HG02623 (cell line): ENCODE measurements around the gene GGTLC3.
"Not testable (repeated sequence)": the region's sequence is repeated elsewhere in the genome, so short reads cannot be mapped to it uniquely, and the experiment has no call there.

Source experiments
- ATAC-seq: cut with Tn5 transposase; IDR thresholded peaks from one replicate; pipeline ENCODE4 v1.9.1; 2021; ENCODE audit warnings: moderate library complexity; ENCODE audit not compliant: unreplicated experiment

Gene GGTLC3

DNA sequence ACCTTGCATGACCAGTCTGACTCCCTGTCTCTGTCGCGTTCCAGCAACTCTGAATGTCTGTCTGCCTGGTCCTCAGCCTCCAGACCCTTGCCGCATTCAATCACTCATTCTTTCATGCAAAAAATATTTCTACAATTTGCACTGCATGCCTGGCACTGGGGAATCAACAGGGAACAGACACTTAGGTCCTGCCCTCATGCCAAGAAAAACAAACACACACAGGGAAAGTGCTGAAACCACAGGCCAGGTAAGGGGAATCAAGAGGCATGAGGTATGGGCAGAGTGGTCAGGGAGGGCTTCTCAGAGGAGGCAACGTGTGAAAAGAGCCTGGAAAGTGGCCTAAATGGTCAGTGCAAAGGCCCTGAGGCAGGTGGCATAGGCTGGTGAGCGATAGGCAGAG lies at the start of gene GGTLC3:
Gene GGTLC3 (minus strand): TSS at position 101 of the 400 bp plus-strand sequence. CDS start 264 bp downstream, outside the sequence.
- not testable (repeated sequence) for ATAC-seq

DNA sequence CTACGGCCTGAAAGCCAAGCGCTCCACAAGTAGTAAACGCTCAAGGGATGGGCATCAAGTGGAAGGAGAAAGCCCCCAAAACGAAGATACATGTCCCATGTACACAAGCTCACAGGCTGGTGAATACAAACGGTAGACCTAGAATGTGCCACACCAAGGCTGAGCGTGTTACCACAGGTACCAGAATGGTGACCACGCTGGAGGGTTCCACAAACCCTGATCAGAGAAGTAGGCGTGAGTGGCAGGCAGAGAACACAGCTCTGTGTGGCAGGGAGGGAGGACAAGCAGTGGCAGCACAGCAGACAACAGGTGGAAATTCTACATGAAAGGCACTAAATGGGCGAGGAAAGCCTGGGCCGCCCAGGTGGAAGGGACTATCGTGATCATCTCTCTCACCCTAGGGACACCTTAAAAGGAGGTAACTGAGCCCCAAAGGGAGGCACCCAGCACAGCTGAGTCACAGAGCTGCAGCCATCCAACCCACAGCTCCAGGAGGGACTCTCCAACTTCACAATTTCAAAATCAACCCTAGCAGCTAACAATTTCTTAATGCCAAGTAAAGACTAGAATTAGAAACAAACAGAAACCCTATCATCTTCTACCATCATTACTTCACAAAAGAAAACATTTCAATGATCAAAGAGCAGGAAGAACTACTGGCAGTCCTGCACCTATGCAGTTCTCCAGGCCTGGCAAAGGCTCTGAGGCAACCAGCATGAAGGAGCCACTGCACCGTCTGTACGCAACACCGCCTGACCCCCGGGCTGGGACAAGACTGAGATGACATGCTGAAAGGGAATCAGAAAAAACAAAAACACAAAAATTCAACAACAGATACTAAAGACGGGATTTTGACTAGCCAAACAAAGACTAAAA lies 42.4 kb upstream of the GGTLC3 start:
- not testable (repeated sequence) for ATAC-seq

DNA sequence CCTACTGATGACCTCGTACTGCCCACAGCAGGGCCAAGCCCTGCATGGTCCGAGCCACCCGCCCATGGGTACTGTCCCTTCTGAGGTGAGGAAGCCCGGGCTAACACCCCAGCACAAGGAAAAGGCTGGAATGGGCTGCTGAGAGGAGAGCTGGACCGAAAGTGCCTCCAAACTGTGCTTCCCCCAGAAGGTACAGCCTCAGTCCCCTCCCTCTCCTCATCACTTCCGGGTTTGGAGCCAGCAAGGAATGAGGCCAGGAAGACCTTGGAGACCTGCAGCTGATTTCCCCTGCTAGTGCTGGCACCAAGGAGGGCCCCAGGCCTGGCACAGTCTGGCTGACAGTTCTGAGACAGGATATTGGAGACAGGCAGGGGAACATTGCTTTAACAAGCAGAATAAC lies 41.0 kb upstream of the GGTLC3 start:
- not testable (repeated sequence) for ATAC-seq

DNA sequence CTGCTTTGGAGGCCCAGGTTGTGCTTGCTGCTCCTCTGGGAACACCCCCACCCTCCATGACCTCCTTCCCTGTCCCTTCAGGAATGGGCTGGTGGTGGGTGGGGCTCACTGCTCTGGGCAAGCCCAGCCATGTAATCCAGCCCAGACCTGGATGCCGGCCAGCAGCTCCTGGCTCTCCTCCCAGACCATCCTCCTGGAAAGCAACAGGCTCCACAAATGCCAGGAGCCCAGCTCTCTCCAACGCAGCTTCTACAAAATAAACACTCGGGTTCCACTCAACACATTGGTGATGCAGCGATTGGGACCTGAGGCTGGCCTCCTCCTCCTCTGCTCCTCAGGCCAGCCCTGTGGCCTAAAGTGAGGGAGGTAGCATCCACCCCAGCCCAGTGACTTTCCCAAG lies 40.6 kb upstream of the GGTLC3 start:
- not testable (repeated sequence) for ATAC-seq

DNA sequence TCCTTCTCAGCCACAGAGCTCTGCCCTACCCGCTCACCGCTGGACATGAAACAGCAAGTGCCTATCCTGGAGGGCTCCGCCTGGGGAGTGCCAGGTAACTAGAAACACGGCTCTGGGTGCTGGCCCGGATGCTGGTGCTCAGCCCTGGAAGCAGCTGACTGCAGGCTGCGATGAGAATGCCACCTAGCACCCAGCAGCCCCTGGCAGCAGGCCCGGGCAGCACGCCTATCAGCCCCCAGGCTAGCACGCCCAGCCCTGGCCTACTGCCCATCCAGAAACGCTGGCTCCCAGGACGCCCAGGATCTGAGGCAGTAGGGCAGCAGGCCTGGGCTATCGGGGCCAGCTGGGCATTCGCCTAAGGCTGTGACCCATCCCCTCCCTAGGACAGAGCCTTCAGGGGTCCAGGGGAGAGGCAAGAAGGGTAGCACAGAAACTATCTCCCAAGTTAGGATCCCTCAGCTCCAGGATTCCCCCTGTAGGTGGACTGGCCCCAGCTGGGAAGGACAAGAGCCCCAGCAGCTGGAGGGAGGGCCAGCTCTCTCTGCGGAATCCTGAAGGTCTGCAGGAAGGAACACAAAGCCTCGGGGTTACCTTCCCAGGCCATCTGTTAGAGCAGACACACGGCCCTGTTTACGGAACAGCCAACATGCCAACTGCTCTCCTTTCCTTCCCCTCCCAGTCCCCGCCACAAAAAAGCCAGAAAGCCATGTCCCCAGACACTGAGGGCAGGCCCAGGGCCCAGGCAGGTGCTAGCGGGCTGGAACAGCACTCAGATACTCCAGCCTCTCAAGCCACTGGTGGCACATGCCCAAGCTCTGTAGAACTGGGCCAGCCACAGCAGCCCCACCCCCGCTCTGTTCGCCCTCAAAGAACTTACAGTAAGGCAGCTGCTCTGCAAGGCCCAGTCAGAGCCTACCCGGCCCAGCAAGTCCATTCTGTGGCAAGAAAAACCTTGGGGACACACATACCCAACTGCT lies 36.6 kb upstream of the GGTLC3 start:
- ATAC-seq = not testable (repeated sequence)

DNA sequence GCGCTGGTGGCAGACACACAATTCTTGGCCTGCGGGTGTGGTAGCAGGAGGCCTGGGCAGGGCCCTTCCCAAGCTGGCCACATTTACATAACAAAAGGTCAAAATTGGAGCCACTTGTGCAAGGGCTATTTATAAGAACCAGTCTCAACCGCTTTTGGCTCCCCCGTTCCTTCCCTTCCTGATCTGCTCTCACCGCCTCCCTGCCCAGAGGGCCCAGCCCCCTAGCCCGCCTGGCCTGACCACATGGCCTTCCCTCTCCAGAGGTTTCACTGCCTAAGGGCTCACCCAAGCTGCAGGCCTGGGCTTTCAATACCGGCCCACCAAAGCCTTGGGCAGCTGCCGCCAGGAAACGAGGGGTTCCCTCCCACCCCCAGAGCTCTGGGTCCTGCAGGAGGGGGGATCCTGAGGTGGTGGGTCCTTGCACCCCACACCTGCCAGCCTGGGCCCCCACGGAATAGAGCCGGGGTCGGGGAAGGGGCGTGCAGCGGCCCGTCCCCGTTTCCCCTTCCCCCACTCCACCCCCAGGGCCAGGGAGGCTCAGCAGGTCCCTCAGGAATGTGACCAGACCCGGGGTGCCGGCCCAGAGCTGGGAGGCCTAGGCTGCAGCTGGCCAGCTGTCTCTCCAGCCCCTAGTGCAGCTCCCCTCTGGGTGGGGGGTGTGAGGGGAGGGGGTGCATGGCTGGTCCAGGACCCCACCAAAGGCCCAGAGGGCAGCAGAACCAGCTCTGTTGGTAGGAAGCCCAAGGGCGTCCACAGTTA lies 35.1 kb upstream of the GGTLC3 start:
- ATAC-seq = not testable (repeated sequence)

DNA sequence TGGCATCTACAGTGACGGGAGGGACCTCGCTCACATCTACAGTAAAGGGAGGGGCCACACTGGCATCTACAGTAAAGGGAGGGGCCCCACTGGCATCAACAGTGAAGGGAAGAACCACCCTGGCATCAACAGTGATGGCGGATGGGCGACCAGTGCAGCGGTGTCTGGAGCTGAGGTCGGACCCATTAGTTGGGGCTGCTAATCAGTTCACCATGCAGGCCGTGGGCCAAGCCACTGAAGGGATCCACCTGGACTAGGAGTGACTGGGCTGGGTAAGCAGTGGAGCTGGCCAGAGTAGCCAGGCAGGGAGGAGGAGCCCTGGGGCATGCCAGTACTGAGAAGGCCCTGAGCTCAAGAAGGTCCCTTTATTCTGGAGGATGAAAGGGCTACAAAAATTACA lies 33.1 kb upstream of the GGTLC3 start:
- ATAC-seq = not testable (repeated sequence)

DNA sequence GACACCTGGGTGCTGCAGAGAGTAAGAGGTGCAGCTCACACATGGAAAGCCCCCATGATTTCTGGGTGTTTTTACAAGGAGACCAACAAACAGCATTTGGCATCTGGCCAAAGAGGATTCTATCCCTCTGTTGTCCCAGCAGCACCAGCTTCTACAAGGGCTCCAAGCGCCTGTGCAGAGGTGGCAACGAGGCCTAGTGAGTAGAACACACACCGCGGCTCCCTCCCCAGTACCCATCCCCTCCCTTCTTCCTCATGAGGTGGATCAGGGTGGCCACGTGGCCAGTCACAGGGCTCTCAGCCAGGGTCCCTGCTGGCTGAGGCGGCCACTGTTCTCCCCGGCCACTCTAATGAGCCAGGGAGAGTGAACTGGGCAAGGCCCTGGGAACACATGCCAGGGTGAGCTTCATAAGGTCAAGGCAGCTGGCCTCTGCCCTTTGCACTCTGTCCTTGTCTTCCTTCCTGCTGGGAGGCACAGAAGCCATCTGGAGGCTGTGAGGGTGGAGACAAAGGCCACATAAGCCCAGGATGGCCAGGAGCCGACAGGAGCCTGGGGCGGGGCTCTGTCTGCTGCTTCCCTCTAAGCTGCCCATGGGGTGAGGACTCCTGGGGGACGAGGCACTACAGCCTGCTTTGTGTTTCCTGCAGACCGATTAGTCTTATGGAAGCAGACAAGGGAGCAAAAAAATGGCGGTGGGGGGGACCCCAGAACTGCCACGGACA lies 31.7 kb upstream of the GGTLC3 start:
- ATAC-seq = not testable (repeated sequence)

DNA sequence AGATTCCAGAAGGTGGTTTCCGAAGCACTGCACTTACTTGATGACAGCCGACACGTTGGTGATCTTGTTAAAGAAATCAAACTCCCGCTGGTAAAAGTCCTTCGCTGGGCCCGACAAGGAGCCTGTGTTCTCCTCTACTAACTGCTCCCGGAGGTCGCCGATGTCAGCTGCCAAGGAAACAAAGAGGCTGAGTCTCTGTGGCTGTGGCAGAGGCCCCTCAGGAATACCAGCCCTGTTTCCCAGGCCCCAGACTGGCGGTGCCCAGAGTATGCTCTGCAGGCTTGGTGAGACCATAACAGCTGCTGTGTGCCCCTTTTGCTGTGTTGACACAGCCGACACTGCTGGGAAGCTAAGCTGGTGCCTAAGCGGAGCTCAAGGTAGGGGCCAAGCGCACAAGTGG lies 26.7 kb upstream of the GGTLC3 start:
- ATAC-seq = not testable (repeated sequence)

DNA sequence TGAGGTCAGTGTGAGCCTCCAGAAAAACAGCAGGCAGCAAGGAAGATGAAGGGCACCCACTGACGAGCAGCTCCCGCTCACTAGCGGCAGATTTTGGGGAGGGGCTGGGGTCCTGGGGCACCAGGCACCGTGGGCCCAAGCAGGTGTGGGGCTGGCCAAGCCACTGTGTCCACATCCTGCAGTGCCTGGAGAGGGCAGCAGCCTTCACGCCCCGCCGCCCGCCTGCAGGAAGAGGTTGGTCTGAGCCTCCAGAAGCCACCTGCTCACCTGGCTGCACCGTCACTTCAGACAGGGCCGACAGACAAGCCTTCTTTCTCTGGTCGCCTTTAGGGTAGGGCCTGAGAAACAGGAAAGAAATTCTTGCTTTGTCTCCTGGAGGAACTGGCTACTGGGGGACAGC lies 25.4 kb upstream of the GGTLC3 start:
- ATAC-seq = not testable (repeated sequence)

DNA sequence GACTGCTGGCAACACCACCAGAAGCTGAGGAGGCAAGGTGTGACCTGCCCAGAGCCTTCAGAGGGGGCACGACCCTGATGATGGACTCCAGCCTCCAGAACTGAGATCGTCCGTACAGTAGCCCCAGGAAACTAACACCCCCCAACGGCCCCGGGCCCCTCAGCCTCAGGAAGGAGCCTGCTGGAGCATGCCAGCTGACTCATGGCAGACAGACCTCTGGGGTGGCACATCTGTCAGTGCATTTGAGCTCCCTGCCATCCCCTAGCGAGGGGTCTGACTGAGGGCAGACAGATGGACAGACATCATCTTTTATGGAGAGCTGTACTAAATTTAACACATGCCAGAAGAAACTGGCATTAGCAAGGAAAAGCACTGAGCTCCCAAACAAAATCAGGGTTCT lies 22.0 kb upstream of the GGTLC3 start:
- ATAC-seq = not testable (repeated sequence)

DNA sequence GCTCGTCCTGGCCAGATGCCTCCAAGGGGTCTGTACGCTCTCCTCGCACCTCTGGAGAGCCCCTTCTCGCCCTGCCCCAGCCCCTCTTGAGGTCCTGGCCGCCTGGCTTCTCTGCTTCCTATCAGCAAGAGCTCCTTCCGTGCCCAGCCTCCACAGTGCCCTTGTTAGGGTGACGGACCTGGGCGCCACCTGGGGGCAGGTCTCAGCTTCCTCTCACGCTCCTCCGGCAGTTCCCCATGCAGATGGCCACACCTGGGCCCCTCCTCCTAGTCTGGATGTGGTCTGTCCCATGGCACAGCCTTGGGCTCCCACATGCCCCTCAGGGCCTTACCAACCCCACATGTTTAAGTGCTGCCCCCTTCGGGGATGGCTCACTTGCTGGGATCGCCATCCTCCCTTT lies 16.4 kb upstream of the GGTLC3 start:
- ATAC-seq = not testable (repeated sequence)

DNA sequence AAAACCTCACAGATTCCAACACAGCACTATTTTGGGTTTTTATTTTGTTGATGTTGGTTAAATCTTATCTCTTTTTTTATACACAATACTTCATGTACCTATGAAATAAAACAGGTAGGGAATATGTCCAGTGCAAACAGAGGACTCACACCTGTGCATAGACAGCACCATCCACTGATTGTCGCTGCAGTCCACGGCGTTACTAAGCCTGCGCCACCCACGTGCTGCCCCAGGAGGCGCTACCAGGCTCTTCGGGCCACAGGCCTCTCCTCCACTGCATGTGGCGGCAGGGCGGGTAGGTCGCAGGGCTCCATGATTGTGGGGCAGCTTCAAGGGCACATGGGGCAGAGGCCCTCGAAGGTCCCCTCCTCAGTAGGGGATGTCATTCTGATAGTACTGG lies 15.7 kb upstream of the GGTLC3 start:
- not testable (repeated sequence) for ATAC-seq

DNA sequence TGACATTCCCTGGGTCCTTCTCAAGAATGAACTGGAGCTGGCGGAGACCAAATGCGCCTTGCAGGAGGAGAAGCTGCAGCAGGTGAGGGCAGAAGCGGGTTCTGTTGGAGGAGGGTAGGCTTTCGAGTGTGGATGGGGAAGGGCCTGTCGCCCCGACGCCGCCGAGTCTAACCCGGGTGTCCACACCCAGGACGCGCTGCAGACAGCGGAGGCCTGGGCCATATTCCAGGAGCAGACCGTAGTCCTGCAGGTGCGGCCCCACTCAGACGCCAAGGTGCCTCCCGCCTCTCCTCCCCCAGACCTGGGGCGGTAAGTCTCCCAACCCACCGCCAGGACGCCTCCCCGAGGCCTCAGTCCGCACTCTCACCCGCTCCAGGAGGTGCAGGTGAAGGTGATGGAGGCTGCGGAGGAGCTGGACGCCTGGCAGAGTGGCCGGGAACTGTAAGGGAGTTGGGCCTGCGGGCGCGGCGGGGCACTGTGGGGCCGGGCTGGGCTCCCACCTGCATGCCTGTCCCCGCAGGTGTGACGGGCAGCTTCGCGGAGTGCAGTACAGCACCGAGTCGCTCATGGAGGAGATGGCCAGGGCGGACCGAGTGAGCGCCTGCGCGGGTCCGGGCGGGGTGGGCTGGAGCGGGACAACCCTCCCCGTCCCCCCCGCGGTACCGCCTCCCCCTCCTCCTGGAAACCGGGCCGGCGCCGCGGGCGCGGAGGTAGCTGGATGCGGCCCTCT lies 11.6 kb upstream of the GGTLC3 start:
- peak; percentile 20 for ATAC-seq

DNA sequence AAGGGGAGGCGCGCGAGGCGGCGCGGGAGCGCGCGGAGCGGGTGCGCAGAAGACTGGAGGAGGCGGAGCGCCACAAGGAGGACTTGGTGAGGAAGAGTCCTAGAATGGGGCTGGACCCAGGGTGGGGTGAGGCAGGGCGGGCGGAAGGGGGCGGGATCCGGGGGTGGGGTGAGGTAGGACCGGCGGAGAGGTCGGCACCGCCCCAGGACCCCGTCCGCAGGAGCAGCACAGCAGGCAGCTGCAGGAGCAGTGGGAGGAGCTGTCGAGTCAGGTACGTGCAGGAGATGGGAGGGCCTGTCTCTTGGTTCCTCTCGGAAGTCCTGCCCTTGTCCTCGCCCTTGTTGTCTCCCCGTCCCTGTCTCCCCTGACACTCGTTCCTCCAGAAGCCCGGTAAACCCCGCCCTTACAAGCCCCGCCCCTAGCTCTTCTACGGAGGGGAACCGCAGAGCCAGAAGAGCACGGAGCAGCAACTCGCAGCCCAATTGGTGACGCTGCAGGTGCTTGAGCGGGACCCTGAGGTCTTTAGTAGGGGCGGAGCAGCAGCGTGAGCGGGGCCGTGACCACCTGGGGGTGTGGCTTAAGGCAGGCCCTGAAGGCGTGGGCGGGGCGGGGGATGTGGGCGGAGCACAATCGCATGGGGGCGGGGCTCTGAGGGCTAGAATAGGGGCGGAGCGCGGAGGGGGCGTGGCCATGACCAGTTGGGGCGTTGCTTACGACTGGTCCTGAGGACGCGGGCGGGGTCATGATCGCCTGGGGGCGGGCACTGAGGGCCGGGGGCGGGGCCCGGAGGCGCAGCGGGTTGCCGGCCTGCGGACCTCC lies 10.8 kb upstream of the GGTLC3 start:
- peak; percentile 58 for ATAC-seq

DNA sequence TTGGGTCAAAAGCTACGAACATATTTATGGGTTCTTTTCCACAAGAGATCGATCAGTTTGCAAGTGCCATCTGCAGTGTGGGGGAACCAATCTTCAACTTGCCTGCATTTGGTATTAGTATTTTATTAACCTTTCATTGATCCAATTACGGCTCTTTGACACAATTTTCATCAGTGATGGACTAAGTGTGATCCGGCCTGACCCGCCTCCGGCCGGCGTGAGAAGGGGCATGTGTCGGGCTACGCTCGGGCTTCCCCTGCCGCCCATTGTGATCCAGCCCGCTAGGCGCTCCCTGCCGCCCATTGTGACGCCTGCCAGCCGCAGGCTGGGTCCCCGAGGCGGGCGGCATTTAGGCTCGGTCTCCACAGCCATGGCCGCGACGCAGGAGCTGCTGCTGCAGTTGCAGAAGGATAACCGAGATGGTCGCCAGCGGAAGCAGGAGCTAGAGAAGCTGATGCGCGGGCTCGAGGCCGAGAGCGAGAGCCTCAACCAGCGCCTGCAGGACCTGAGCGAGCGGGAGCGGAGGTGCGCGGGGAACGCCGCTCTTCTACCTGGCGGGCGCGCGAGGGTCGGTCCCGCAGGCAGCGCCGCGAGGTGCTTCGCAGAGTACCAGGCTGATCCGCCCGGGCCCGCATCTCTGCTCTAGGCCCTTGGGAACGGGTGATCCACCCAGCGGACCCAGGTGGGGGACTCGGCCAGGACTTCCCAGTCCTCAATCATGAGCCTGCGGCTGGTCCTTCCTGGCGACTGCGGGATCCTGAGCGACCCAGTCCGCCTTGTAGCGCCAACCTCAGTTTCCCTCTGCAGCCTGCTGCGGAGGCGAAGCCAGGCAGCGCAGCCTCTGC lies 10.0 kb upstream of the GGTLC3 start, which contains the start of gene TMEM191B:
Gene TMEM191B (plus strand): TSS at position 51 of the 845 bp plus-strand sequence. CDS start 179 bp downstream, at position 230.
- ATAC-seq = peak; percentile 17

DNA sequence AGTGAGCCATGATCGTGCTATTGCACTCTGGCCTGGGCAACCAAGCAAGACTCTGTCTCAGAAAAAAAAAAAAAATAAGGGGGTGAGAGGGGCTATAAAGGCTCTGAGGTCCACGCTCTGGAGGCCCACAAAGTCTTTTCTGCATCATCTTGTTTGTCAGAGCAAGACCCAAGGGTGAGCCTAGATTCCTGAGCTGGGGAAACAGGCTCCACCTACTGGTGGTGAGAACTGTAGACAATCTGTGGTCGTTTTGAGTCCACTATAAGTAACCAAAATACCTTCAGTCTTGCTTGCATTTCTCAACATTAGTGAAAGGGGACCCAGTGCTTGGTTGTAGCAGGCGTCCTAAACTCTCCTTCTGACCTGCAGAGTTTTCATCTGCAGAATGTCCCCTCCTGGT lies 5.4 kb upstream of the GGTLC3 start:
- ATAC-seq = not testable (repeated sequence)
